ENCODE measurements around the gene PAQR5.

DNA sequence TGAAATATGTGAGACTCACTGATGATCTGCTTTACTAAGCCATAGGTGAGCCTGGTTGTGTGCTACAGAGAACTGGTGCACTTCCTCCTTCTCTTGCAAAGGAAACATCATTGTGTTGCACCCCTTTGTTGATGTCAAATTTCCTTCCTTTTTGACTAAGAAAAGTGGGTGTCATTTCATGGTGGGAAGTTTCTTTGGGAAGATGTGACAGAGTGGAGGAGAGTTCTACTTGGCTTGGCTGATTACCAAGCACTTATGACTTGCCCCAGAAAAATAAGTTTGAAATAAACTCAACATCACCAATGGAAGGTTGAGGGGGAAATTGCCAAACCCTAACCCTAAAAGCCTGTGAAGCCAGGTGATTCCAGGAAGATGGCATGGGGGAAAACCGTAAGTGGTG, 61.9 kb downstream of the PAQR5 start:
- no peak for TF ChIP-seq CTCF (IDR thresholded peaks at IDR 0.05; ENCODE audit: low read length)
- TF ChIP-seq EZH2 (IDR thresholded peaks at IDR 0.05; ENCODE audit: borderline replicate concordance, low read length): no peak

Measured in OCI-LY1 (cell line).